Keratinocyte (primary cell): ENCODE results near the gene GFI1B.

Source experiments
- EZH2 ChIP-seq: IDR thresholded peaks from one replicate; pipeline ENCODE4 v1.6.1; 2012; ENCODE audit warnings: inconsistent platforms, mild to moderate bottlenecking, low read length, moderate library complexity
- TF ChIP-seq, protein P1 (sequence below), 3 experiments: IDR thresholded peaks in 1 of 3; conservative IDR thresholded peaks in 1 of 3; optimal IDR thresholded peaks in 1 of 3; 2 replicates in 2 of 3; 3 replicates in 1 of 3; pipeline versions ENCODE3 to v1.5.1; 2011; ENCODE audit warnings: low read length in 3 of 3, mild to moderate bottlenecking in 3 of 3, moderate library complexity in 2 of 3, control low read depth in 1 of 3, inconsistent platforms in 1 of 3; ENCODE audit not compliant: insufficient read depth in 2 of 3; ENCODE audit errors: extremely low read depth in 1 of 3

DNA sequence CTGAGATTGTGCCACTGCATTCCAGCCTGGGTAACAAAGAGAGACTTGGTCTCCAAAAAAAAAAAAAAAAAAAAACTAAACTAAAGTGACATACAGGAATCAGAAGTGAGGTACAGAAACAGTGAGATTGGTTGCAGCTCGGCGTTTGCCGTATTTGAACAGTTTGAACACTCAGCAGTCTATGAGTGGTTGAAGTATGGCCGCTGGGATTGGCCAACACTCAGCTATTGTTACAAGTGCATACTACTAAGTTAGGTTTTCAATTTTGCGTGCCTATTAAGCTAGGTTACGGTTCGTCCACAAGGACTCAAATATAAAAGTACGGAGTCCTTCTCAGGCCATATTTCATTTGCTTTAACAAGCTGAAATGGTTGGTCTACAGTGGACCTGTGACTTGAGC is 30.7 kb upstream of the GFI1B start:
- TF ChIP-seq, protein P1, sequence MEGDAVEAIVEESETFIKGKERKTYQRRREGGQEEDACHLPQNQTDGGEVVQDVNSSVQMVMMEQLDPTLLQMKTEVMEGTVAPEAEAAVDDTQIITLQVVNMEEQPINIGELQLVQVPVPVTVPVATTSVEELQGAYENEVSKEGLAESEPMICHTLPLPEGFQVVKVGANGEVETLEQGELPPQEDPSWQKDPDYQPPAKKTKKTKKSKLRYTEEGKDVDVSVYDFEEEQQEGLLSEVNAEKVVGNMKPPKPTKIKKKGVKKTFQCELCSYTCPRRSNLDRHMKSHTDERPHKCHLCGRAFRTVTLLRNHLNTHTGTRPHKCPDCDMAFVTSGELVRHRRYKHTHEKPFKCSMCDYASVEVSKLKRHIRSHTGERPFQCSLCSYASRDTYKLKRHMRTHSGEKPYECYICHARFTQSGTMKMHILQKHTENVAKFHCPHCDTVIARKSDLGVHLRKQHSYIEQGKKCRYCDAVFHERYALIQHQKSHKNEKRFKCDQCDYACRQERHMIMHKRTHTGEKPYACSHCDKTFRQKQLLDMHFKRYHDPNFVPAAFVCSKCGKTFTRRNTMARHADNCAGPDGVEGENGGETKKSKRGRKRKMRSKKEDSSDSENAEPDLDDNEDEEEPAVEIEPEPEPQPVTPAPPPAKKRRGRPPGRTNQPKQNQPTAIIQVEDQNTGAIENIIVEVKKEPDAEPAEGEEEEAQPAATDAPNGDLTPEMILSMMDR (optimal IDR thresholded peaks at IDR 0.05 in 1 of 3, IDR thresholded peaks at IDR 0.05 in 1 of 3, conservative IDR thresholded peaks at IDR 0.05 in 1 of 3; ENCODE audit: extremely low read depth in 1 of 3, insufficient read depth in 2 of 3, low read length in 3 of 3): no peak
- TF ChIP-seq EZH2: no peak
